GM18951 (cell line): ENCODE measurements around the gene FITM2.
"Not testable (repeated sequence)": the region's sequence is repeated elsewhere in the genome, so short reads cannot be mapped to it uniquely, and the experiment has no call there.

Experiments
- POLR2A ChIP-seq: IDR thresholded peaks from 4 replicates; pipeline ENCODE4 v1.6.1; 2011; ENCODE audit warnings: mild to moderate bottlenecking; ENCODE audit not compliant: insufficient read length, insufficient read depth; ENCODE audit errors: extremely low read depth
- in situ Hi-C: fragments of 300-500 bp; cut with MboI; formaldehyde crosslinking; loops from one replicate; pipeline ENCODE4 v1.12.0; 2022; ENCODE audit warnings: low sequenced_read_pairs, mixed read lengths, inconsistent platforms; ENCODE audit not compliant: unreplicated experiment

The FITM2 gene, protein sequence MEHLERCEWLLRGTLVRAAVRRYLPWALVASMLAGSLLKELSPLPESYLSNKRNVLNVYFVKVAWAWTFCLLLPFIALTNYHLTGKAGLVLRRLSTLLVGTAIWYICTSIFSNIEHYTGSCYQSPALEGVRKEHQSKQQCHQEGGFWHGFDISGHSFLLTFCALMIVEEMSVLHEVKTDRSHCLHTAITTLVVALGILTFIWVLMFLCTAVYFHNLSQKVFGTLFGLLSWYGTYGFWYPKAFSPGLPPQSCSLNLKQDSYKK

DNA sequence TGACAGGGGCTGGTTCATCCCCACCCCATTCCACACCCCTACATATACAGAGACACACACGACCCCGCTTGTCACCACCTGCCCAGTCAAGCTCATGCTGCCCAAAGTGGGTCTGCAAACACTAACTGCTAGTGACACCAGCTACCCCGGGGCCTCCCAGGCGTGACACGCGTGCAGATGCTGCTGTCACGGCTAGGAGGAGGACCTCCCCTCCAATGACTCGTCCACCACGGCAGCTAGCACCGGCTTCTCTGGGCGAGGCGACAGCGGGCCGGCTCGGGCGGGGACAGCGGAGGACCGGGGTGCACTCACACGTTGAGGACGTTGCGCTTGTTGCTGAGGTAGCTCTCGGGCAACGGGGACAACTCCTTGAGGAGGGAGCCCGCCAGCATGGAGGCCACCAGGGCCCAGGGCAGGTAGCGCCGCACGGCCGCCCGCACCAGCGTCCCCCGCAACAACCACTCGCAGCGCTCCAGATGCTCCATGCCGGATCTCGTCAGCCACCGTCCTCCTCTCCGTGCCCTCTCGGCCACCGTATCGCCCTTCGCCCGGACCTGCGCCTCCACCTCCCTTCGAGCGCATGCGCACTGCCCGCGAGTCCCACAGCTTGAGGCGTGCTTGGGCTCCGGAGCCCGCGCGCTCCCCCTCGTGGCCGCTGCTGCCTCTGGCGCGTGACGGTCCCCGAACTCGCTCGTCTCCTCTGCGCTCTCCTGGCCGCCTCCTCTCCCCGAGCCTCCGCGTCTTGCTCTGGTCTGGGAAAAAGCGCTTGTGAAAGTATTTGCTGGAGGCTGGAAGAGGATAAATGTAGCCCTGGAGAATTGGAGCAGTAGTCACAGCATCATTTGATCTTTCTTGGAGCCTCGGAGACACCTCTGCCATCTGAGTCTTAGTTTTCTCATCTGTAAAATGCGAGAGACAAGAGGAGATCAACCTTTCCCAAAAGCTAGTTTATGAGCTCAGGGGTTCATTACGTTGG is at the start of gene FITM2:
Gene FITM2 (minus strand): TSS at position 539 of the 976 bp plus-strand sequence. CDS start 54 bp downstream, at position 485.
- in situ Hi-C loops, result loop anchor here (5.0 kb wide), 1 partner anchor 94 kb away; no protein-coding TSS in a partner anchor
- peak; percentile 68 for TF ChIP-seq POLR2A

DNA sequence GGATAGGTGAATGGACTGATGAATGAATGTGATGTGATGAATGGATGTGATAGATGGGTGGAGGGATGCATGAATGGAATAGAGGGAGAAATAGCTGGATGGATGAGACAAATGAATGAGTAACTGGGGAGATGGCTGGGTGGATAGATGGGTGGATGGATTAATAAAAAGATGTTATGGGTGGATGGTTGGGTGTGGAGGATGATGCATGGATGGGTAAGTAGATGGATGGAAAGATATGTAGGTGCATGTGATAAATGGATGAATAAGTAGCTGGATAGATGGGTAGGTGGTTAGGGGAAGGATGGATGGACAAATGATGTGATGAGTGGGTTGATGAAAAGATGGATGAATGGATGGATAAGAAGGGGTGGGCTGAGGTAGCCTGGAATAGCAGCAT is 49.2 kb upstream of the FITM2 start:
- in situ Hi-C loops, result no loop called here
- TF ChIP-seq POLR2A, result no peak

DNA sequence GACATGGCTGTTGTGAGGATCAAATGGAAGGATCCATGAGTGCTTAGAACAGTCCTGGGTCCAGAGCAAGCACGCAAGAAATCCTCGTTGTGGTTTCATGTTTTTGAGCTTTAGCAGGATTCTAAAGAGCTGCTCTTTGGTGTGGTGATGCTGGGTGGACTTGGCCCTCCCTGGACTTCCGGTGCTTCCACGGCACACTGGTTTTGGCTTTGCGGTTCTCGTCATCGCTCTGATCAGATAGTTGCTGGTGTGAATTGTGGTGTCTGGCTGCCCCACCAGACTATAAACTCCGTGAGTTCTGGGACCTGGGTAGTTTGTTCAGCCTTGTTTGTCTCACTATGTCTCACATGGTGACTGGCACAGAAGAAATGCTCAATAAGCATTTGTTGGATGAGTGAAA is 47.8 kb upstream of the FITM2 start:
- TF ChIP-seq POLR2A, result no peak
- in situ Hi-C loops, result no loop called here

DNA sequence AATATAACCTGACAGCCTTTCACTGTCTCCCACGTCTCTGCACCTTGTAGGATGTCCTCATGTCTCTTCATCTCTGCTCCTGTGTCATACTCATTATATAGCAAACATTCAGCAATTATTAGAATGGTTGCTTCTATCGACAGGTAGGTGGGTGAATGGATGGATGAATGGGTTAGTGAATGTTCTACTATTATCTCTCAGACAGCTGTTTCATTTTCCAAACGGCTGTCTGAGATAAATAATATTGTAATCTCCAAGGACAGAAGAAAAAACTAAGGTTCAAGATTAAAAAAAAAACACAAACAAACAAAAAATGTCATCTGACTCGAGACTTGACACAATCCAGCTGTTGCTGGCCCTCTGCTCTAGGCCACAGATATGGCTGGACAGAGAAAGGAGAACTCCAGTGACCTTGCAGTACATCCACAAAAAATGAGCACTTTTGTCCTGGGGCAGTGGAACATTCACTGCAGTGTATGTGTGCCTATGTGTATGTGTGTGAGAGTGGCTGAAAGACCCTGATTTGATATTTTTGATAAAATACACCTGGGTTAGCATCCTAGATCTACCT is 46.6 kb upstream of the FITM2 start:
- in situ Hi-C loops, result no loop called here
- TF ChIP-seq POLR2A, result no peak

DNA sequence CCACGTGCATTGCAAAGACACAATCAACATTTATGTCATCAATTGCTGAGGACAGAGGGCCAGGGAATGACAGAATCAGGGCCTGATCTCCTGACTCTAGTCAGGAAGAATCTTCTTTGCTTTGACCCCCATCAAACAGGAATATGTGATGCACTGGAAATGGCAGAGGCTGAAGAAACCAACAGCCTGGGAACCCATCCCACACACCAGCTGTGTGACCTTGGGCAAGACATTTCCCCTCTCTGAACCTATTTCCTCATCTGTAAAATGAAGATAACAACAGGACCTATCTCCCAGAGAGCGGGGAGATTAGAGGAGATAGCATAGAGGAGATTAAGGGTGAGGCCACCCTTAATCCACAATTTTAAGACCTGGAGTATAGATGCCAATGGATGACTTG is 46.0 kb upstream of the FITM2 start:
- in situ Hi-C loops, result no loop called here
- no peak for TF ChIP-seq POLR2A

DNA sequence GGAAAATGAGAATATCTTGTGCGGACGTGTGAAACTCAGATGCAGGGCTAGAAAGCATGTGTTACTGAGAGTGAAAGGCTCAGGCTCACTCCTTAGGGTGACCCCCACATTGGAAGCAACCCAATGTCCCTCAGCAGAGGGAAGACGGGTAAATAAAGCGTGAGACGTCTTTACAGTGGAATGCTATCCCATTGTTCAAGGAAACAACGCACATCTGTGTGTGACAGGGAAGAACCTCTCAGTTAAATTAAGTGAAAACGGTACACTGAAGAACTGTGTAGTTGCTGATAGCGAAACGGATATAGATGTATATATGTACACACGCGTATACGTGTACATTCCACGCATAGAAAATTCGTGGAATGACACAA is 45.3 kb upstream of the FITM2 start:
- TF ChIP-seq POLR2A, result no peak
- in situ Hi-C loops, result no loop called here

DNA sequence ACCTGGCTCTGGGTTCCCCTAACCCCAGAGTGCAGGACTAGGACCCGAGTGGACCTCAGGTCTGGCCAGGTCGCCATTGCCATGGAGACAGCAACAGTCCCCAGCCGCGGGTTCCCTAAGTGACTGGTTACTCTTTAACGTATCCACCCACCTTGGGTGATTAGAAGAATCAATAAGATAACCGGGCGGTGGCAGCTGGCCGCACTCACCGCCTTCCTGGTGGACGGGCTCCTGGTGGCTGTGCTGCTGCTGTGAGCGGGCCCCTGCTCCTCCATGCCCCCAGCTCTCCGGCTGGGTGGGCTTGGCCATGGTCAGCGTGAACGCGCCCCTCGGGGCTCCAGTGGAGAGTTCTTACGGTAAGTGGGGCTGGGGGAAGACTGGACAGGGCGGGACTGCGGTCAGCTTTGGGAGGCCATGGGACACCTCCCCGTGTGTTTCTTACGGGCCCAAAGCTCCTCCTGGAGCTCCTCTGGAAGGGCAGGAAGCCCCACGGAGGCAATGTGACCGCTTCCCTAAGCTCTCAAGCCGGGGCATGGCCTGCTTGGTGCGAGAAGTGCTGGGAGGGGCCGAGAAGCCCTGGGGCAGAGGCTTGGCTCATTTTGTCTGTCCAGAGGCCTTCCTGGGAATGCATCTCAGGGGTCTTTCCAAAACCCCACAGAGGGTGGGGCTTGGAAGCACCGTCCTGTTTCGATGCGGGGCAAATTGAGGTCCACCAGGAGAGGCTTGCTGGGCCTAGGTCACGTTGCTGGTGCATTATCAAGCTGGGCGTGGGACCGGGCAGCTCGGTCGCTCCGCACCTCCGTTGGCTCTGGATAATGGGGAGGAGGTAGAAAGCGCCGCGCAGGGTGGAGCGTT is 44.7 kb upstream of the FITM2 start, which contains the start of gene HNF4A:
Gene HNF4A (plus strand): TSS at position 202 of the 855 bp plus-strand sequence. CDS start 106 bp downstream, at position 308.
- in situ Hi-C loops, result no loop called here
- TF ChIP-seq POLR2A, result no peak

DNA sequence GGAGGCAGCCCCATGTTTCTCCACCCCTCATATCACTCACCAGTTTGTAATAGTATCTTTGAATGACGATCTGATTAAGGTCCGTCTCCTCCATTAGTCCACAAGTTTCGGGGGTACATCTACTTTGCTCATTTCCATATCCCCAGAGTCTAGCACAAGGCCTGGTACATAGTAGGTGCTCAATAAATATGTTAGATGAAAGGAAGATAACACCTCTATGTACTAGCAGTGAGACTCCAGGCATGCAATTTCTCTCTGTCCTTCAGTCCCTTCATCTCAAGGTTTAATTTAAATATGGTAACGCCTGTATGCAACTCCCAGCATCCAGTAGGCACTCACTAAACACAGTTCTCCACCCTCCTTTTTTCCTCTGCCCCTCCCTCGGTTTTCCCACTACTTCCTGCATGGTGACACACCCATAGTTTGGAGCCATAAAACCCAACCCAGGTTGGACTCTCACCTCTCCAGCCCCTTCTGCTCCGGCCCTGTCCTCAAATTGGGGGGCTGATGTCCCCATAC is 44.0 kb upstream of the FITM2 start:
- in situ Hi-C loops, result no loop called here
- TF ChIP-seq POLR2A, result no peak

DNA sequence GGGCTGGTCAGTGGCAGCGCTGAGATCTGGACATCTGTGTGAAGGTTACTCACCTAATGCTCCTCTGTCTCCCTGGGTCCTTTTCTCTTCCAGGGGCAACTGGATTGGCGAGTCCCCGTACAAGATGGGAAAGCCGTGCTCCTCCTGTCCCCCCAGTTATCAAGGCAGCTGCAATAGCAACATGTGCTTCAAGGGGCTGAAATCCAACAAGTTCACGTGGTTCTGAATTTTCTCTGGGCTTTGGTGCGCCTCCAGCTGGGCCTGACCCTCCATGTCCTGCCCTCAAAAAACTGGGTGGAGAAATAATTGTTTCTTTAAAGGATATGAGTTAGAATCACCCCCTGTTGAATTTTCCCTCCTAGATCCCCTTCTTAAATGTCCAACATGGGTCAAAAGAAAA is 39.6 kb upstream of the FITM2 start:
- in situ Hi-C loops, result no loop called here
- no peak for TF ChIP-seq POLR2A

DNA sequence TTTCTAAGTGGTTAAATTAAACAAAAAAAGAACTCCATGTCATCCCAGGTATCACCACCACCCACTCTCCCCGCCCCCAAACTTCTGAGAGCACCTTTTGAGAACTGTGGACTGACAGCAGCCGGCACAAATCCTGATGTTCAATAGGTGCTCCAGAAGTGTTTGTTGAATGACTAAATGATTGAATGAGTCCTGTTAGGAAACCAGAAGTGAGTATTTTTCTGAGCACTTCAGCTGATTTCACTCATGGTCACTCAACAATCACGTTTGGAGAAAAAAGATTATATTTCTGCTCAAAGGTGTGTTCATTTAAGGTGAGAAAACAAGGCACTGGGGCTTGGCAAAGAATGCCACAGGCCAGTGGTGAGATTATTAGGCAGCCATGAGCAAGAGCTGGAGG is 38.3 kb upstream of the FITM2 start:
- in situ Hi-C loops, result no loop called here
- no peak for TF ChIP-seq POLR2A

DNA sequence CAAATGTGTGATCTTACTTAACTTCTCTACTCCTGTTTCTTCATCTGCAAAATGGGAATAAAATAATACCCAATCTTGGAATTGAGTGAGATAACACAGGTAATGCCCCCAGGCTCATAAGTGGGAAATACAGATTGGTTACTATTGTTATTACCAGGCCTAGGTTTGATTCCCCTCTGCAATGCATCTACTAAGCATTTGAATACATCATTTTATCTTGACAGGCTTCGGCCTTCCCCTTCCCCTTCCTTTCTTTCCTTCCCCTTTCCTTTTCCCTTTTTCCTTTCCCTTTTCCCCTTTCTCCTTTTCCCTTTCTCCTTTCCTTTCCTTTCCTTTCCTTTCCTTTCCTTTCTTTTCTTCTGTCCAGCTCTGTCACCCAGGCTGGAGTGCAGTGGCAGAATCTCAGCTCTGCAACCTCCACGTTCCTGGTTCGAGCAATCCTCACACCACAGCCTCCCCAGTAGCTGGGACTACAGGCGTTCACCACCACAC is 37.2 kb upstream of the FITM2 start:
- TF ChIP-seq POLR2A, result no peak
- in situ Hi-C loops, result no loop called here

DNA sequence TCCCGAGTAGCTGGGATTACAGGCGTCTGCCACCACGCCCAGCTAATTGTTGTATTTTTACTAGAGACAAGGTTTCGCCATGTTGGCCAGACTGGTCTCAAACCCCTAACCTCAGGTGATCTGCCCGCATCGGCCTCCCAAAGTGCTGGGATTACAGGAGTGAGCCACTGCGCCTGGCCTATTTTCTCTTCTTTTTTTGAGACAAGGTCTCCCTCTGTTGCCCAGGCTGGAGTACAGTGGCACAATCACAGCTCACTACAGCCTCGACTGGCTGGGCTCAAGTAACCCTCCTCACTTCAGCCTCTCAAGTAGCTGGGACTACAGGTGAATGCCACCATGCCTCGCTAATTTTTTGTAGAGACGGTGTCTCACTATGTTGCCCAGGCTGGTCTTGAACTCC is 34.9 kb upstream of the FITM2 start:
- in situ Hi-C loops, result not testable (repeated sequence)

DNA sequence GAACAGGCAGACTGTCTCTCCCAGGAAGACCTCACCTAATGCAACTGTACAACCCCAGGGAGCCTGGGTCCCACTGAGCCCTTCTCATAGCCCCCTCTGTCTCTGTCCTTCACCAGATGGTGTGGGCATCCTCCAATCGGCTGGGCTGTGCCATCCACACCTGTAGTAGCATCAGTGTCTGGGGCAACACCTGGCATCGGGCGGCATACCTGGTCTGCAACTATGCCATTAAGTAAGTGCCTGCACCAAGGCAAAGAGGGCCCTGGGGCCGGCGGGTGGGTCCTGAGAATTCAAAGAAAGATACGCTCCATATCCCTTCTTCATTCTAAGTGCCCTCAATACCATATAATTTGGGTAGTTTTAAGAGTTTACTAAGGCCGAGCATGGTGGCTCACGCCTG is 34.1 kb upstream of the FITM2 start:
- TF ChIP-seq POLR2A, result no peak
- in situ Hi-C loops, result no loop called here

DNA sequence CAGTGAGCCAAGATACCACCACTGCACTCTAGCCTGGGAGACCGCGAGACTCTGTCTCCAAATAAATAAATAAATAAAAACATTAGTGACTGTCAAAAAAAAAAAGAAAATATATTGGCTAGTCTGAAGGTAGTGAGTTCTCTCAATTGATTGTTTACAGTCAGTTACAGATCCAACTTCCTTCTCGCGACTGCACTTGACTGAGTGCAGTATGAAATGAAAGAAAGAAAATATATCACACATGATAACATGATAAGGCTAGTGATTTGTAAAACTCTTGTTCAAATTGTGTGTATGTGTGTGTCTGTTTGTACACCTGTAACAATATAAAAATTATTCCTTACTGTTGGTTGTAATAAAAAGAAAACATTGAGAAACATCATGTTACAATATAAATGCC is 33.7 kb upstream of the FITM2 start:
- no peak for TF ChIP-seq POLR2A
- in situ Hi-C loops, result no loop called here
